Measurements from ENCODE around the gene LBR.
"Not testable (repeated sequence)": the region's sequence is repeated elsewhere in the genome, so short reads cannot be mapped to it uniquely, and the experiment has no call there.

Gene LBR

GRCh38 chr1:225422795-225423517 is 4.9 kb downstream of the LBR start:
- no peak for DNase-seq

- DNase-seq: no peak
Observed at GRCh38 chr1:225422031-225422605, 5.7 kb downstream of the LBR start.

DNA sequence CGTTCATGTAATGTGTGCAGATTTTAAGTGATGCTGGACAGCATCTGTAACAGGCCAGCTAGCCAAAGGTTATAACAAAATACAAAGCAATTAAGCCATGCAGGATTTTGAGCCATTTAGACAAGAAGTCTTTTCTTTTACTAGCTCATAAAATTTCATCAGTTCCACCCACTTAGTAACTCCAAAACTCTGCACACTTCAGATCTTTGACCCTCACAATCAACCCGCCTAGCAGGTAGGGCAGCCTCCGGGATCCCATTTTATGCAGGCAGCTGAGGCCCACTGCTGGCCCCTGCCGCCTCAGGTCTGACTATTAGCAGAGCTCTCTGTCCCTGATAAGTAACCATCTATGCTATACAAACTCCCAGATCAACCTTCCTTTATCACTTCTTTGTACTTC is 9.2 kb downstream of the LBR start:
- no peak for DNase-seq

DNA sequence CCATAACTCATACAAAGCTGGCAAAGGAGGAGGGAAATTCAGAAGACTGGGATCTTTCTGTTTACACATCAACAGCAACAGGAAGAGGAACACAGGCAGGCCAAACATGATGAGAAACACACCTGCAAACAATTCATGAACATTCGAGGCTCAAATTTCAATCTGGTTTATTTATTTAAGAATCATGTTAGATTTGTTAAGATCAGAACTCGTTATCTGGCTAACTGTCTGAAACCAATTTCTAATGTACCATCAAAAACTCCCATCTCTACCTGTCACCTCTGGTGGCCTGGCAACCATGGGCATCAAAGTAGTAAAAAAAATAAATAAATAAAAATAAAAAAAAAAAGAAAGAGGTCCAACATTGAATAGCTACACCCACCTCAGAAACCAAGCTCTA is 9.8 kb downstream of the LBR start:
- DNase-seq: no peak

GRCh38 chr1:225415967-225416745 is 11.7 kb downstream of the LBR start:
- DNase-seq: no peak

DNA sequence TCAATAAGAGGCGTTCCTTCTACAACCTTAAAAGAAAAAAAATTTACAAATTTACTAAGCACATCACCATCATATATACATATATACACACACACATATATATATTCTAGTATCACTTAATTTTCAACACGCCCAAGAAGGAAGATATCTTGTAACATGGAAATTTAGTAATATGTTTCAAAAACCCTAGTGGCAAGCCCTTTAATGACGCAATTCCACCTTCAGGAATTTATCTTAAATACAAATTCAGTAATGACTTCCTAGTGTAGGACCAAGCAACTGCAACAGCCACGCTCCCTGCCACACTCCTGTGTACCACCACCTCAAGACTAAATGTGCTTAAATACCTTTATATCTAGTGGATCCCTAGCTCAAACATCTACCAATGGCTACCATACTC is 12.5 kb downstream of the LBR start:
- no peak for DNase-seq

DNA sequence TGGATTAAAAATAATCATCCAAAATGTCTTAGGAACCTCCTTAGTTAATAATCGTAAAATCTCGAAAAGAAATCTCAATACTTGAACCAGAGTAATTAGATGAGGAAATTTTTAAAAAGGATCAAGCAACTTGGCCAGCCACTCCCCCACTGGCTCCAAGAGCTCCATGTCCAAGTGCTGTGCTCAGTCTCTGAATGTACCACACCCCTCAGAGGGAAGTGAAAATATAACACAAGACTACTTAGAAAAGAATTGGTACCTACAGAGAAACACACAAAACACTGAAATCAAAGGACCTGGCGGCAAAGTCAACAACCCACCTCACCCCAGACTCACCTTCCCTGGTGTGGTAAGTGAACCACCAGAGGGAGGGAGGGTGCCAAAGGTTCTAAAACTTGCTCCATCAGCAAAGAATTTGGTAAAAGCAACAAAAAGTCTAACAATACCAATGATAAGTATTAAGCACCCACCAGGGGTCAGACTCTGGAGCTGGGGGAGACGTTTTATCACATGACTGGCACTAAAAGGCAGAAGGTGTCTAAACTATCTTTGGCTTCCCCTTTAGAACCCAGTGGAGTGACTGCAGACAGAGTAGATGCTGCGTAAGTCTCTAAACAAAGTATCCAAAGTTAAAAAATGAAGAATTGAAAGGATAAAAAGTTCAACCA is 14.0 kb downstream of the LBR start:
- no peak for DNase-seq

GRCh38 chr1:225412803-225413351 is 15.0 kb downstream of the LBR start:
- no peak for DNase-seq

DNA sequence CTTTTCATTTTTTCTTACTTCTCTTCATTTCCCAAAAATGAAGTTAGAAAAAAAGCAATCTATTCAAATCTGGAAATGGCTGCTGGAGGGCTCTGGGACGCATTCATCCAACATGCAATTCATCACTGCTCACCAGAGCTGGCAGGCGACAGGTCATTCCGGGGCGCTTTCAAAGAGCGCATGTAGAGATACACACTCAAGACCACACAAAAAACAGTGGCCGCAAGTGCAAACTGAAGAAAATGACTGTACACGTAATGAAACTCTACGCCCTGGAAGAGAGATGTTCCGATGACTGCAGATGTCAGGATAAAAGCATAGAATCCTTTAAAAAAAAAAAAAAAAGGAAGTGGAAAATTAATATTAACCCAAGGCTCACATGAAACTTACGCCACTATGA is 15.5 kb downstream of the LBR start:
- no peak for DNase-seq

GRCh38 chr1:225410036-225410435 is 17.8 kb downstream of the LBR start:
- no peak for DNase-seq

DNA sequence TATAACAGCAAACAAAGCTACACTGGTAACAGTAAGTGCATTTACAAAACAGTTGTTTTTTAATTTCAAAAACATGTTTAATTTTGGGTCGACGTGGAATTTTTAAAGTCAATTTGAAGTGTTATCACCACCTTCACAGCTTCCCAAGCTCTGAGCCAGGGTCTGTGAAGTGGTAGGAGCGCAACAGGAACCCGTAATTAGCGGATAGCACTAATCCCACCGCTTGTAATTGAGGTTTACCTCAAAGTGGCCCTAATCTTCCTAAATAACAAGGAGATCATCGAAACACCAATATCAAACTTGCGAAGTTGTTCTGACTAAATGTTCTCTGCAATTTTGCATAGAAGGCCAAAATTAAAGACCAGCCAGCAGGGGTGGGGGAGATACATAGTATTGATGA is 18.8 kb downstream of the LBR start:
- DNase-seq: no peak

DNA sequence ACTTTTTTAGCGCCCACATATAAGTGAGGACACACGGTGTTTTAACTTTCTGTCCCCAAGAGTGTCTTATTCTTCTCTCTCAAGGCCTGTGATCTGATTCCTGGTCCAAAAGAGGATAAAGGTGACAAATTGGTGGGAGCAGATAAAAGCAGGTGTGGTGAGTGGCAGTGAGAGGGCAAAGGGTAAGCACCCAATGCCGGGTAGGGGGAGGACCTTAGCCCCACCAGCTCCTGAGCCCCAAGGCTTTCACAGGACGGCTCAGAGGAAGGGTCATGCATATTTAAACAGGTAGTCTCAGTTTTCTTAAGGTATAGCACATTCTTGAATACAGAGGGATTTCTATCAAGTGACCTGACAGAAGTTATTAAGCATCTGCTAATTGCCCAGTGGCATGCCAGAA is 19.6 kb downstream of the LBR start:
- DNase-seq: no peak

DNA sequence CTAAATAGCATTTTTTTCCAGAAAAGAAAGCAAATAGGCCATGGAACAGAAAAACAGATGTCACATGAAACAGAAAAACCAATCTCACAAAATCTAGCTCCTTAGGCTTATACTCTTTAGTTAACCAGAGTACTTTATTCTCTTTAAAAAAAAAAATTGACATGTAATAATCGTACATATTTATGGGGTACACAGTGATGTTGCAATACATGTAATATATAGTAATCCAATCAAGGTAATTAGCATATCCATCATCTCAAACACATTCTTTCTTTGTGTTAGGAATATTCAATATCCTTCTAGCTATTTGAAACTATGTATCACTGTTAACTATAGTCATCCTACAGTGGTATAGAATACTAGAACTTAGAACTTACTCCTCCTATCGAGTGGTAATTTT is 20.1 kb downstream of the LBR start:
- no peak for DNase-seq

DNA sequence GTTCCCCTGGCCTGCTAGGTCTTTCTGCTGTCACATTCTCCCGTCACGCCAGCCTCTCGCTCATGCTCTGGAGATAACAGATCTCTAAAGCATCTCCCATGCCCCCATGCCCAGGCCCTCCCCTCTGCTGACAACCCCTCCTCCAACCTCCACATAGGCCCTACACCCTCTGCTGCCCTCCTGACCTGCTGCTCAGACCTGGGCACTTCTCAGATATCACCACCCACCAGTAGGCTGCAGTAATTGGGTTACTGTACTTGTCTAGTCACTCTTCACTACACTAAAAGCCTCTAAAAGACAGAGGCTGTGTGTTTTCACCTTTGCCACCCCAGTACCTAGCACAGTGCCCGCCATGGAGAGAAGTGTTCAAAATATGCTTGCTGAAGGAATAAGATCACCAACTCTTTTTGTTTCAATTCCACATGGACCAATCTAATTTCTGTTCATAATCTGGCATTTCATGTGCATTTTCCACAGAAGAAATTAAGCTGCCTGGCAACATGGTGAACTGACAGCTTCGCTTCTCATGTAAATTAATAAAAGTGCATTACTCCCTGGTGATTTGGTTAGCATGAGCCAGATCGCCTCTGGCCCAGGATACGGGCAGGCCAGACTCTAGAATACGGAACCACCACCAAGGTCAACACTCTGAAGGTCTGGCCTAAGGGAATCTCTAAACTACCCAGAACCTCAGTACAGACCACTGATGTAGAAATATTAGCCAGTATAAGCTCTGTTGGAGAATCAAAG is 20.7 kb downstream of the LBR start:
- DNase-seq: no peak

DNA sequence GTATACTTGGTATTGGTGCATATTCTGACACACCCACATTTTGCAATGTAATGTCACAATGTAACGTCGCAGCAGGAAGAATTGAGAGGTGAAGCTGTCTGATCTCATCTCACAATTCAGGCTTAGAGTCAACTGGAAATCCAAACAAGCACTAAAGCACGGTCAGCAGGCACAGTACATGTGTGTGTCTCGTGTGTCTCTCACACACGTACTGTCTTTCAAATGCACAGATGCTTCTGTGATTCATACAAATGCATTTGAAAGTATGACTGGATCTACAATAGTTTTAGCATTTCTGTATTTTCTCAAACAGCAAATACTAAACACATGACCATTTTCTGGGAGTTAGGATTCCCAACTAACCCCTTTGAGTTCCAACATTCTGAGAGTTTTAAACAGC is 26.9 kb downstream of the LBR start:
- DNase-seq: no peak

GRCh38 chr1:225396357-225396756 is 31.5 kb downstream of the LBR start:
- DNase-seq: no peak

DNA sequence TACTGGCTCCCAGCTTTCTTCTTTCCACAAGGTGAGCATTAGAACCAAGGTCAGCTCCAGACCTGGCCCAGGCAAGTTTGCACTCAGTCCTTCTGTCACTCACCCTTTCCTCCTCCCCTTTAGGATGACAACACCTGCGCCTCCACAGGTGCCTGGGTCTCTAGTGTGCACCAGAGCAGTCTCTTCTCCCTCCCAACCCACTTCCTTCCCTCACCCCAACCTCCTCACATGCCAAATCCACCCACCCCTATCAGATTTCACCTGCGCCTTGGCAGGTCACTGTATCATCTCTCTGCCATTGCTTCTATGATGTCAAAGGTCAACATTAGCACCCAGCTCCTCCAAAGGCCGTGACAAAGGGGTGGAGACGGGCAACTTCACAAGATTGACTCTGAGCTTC is 38.0 kb downstream of the LBR start:
- DNase-seq: no peak

GRCh38 chr1:225388372-225388771 is 39.5 kb downstream of the LBR start:
- DNase-seq: no peak

- not testable (repeated sequence) for DNase-seq
Observed at GRCh38 chr1:225386860-225387259, 41.0 kb downstream of the LBR start.

GRCh38 chr1:225380691-225381090 is 47.1 kb downstream of the LBR start:
- no peak for DNase-seq

DNA sequence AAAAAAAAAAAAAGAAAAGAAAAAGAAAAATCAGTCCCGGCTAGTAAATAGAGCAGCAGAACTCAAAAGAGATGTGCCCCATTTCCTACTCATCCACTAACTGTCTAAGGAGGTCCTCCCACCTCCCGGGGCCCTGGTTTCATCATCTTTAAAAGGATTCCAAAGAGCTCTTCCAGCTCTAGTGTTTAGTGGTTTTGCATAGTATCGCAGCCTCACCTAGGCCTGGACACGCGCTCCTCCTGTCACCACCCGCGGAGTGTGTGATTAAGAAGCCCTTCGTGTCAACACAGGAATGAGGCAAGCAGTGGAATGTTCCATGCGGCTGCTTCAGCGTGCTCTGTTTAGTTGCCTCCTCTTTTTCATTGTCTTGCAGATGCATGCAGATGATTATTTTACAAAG is 49.0 kb downstream of the LBR start:
- no peak for DNase-seq

DNA sequence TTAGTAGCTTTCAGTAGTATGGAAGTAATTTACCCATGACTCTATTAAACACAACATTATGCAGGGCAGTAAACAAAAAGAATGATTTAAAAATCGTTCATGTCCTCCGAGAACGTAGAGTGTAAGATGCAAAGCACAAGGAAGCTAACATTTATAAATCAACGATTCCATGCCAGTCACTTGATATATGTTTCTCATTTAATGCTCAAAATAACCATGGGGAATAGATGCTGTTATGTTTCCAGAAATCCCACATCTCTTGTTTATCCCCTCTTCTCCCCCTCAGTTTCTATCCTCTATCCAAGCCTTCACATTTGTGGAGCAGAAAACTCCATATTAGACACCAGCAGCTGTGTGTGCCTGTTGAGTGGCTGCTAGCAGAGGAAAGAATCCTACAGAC is 52.8 kb downstream of the LBR start:
- no peak for DNase-seq

Data from C1 segment of cervical spinal cord (tissue), 14 donors.